SH-SY5Y (cell line): ENCODE data around the gene PMM1.

ENCODE experiments used
- GATA2 ChIP-seq: IDR thresholded peaks from 2 replicates; pipeline ENCODE4 v1.6.1; 2011; ENCODE audit warnings: mild to moderate bottlenecking, low read depth, low read length
- GATA3 ChIP-seq: IDR thresholded peaks from 2 replicates; pipeline ENCODE4 v1.6.1; 2011; ENCODE audit warnings: low read depth, mild to moderate bottlenecking, low read length, moderate library complexity

GRCh38 chr22:41555325-41555982, 34.2 kb downstream of the PMM1 start:
- no peak for TF ChIP-seq GATA3
- no peak for TF ChIP-seq GATA2
